GM12864 (cell line): ENCODE results near the gene TGIF2LY.
"Not testable (repeated sequence)": the region's sequence is repeated elsewhere in the genome, so short reads cannot be mapped to it uniquely, and the experiment has no call there.

Experiments used
- DNase-seq: peaks from one replicate; pipeline ENCODE4 v3.0.0-alpha.2; 2011; ENCODE audit warnings: low read depth
- H3K4me3 ChIP-seq: 2 replicates; pipeline ENCODE4 v1.5.1; 2011; ENCODE audit warnings: mild to moderate bottlenecking, low read depth, low read length, control low read depth

Gene TGIF2LY

DNA sequence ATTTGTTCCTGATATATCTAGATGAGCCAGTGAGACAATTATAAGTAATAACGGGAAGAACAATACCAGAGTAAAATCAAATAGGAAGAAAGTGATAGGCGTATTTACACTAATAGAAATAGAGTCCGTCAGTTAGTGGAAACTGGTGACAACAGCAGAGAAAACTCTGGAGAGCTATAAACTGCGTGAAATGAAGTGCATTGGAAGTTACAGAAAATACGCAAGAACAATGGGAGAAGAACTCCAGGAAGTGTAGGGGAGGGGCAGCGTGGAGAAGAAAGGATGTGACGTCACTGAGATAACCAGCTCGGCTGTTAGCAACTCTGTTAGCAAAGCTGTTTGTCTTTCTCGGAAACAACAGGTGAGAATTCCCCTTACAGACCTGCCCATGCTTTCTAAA is at the start of gene TGIF2LY:
Gene TGIF2LY, plus strand, starts transcription at position 301 of the 400 bp plus-strand sequence. CDS start 178 bp downstream, outside the sequence.
- H3K4me3 ChIP-seq, DNase-seq: not testable (repeated sequence)
